HCT116 (cell line): ENCODE results near the gene CAMK2N1. TPM values are rescaled to one million over a fixed set of nuclear protein-coding genes. Genes with fewer than 3 reads are reported as not detected.

Experiments used
- ATAC-seq: fragments of 200-7000 bp; cut with Tn5 transposase; 2 replicates; pipeline ENCODE4 v1.9.1; 2020; ENCODE audit warnings: mild to moderate bottlenecking, moderate library complexity
- BruUV-seq: library from RNA; stranded (reverse); fragments of 400-500 nt; replicated peaks from 2 replicates; lab custom pipeline; 2021; lab: Mats Ljungman, UMichigan
- CTCF ChIA-PET: fragments of 300-600 bp; sonication (Branson Sonifier 250); formaldehyde crosslinking; loops from one replicate; lab custom pipeline; 2021; ENCODE audit warnings: antibody characterized with exemption; lab: Charles Lee
- POLR2A ChIA-PET: fragments of 300-600, 350-600 bp; sonication (Branson Sonifier 250); formaldehyde crosslinking; loops from one replicate; lab custom pipeline; 2021; ENCODE audit warnings: antibody characterized with exemption; lab: Charles Lee
- RAD21 ChIA-PET, 2 experiments: fragments of 300-600 bp; sonication (Branson Sonifier 250); formaldehyde crosslinking; loops; one replicate each; lab custom pipeline; 2023; ENCODE audit warnings: low total read pairs in 2 of 2; ENCODE audit not compliant: uncharacterized antibody in 2 of 2, unreplicated experiment in 2 of 2, low non-redundant PET in 1 of 2; lab: Charles Lee
- DNase-seq: peaks from one replicate; pipeline ENCODE4 v3.0.0-alpha.2; 2010; ENCODE audit warnings: low read depth, low spot score
- H2AFZ ChIP-seq: fragments of 200-600 bp; shearing (Covaris generic), sonication (generic); 2 replicates; pipeline ENCODE4 v1.6.1; 2017; ENCODE audit warnings: low read depth, mixed run types, mixed read lengths, antibody characterized with exemption, low read length; ENCODE audit not compliant: poor library complexity, severe bottlenecking
- H3K27ac ChIP-seq: 2 replicates; pipeline ENCODE4 v1.5.1; 2012; ENCODE audit warnings: low read depth, low read length
- H3K27me3 ChIP-seq: fragments of 200-600 bp; sonication (generic); 2 replicates; pipeline ENCODE4 v1.6.1; 2016; ENCODE audit warnings: mixed run types, low read length, mixed read lengths; ENCODE audit not compliant: insufficient read depth
- H3K36me3 ChIP-seq, 2 experiments: fragments of 200-500 bp in 1 of 2; fragments of 200-600 bp in 1 of 2; sonication (Bioruptor generic) in 1 of 2; sonication (generic) in 1 of 2; 2 replicates each; pipeline versions ENCODE4 v1.5.1 to v1.6.1; 2014 to 2016; ENCODE audit warnings: low read length in 2 of 2, inconsistent platforms in 1 of 2, mixed read lengths in 1 of 2, mixed run types in 1 of 2; ENCODE audit not compliant: insufficient read depth in 2 of 2, control insufficient read depth in 1 of 2
- H3K4me1 ChIP-seq, 2 experiments: fragments of 200-600 bp in 1 of 2; sonication (generic) in 1 of 2; 2 replicates each; pipeline versions ENCODE4 v1.5.1 to v1.6.1; 2012 to 2017; ENCODE audit warnings: low read length in 2 of 2, inconsistent platforms in 1 of 2, mild to moderate bottlenecking in 1 of 2, mixed read lengths in 1 of 2, mixed run types in 1 of 2, moderate library complexity in 1 of 2; ENCODE audit not compliant: insufficient read depth in 2 of 2, control insufficient read depth in 1 of 2
- H3K4me2 ChIP-seq: fragments of 200-600 bp; sonication (generic); 2 replicates; pipeline ENCODE4 v1.6.1; 2017; ENCODE audit warnings: mixed run types, low read length, mixed read lengths
- H3K4me3 ChIP-seq, 2 experiments: fragments of 200-600 bp in 1 of 2; sonication (generic) in 1 of 2; replicated peaks in 1 of 2; 2 replicates each; pipeline ENCODE4 v1.5.1; 2011 to 2016; ENCODE audit warnings: low read length in 2 of 2, control low read depth in 1 of 2, low read depth in 1 of 2, mild to moderate bottlenecking in 1 of 2, mixed read lengths in 1 of 2, mixed run types in 1 of 2
- H3K79me2 ChIP-seq: fragments of 200-600 bp; sonication (generic); 2 replicates; pipeline ENCODE4 v1.6.1; 2017; ENCODE audit warnings: mild to moderate bottlenecking, mixed run types, low read length, moderate library complexity, mixed read lengths; ENCODE audit not compliant: insufficient read depth
- H3K9ac ChIP-seq: fragments of 200-600 bp; sonication (generic); 2 replicates; pipeline ENCODE4 v1.6.1; 2016; ENCODE audit warnings: low read length, mixed read lengths
- H3K9me2 ChIP-seq: fragments of 200-600 bp; sonication (generic), shearing (Covaris generic); 2 replicates; pipeline ENCODE4 v1.6.1; 2017; ENCODE audit warnings: mixed run types, mild to moderate bottlenecking, moderate library complexity; ENCODE audit not compliant: insufficient read depth
- H3K9me3 ChIP-seq, 2 experiments: fragments of 200-500 bp in 1 of 2; fragments of 200-600 bp in 1 of 2; sonication (Bioruptor generic) in 1 of 2; sonication (generic) in 1 of 2; 2 replicates each; pipeline ENCODE4 v1.6.1; 2014 to 2017; ENCODE audit warnings: low read length in 2 of 2, mixed read lengths in 2 of 2, inconsistent platforms in 1 of 2, low read depth in 1 of 2, mild to moderate bottlenecking in 1 of 2, mixed run types in 1 of 2, moderate library complexity in 1 of 2; ENCODE audit not compliant: control insufficient read depth in 1 of 2, insufficient read depth in 1 of 2
- H4K20me1 ChIP-seq: fragments of 200-600 bp; sonication (generic), shearing (Covaris generic); 2 replicates; pipeline ENCODE4 v1.6.1; 2017; ENCODE audit warnings: mixed run types, mild to moderate bottlenecking, moderate library complexity; ENCODE audit not compliant: insufficient read depth
- CBX3 ChIP-seq: IDR thresholded peaks from 2 replicates; pipeline ENCODE4 v1.6.1; 2012; ENCODE audit warnings: low read depth
- CEBPB ChIP-seq: IDR thresholded peaks from 2 replicates; pipeline ENCODE4 v1.6.1; 2012; ENCODE audit warnings: low read depth
- CTCF ChIP-seq, 3 experiments: fragments of 200-600 bp in 1 of 3; sonication (generic) in 1 of 3; IDR thresholded peaks in 2 of 3; conservative IDR thresholded peaks in 1 of 3; 2 replicates each; pipeline ENCODE4 v1.5.1; 2012 to 2017; ENCODE audit warnings: low read depth in 2 of 3, low read length in 2 of 3, antibody characterized with exemption in 1 of 3, borderline replicate concordance in 1 of 3, control low read depth in 1 of 3, mild to moderate bottlenecking in 1 of 3, mixed read lengths in 1 of 3, mixed run types in 1 of 3, moderate library complexity in 1 of 3; ENCODE audit not compliant: insufficient read depth in 1 of 3
- EGR1 ChIP-seq: IDR thresholded peaks from 2 replicates; pipeline ENCODE4 v1.6.1; 2012; ENCODE audit warnings: low read depth
- ELF1 ChIP-seq: IDR thresholded peaks from 2 replicates; pipeline ENCODE4 v1.6.1; 2012; ENCODE audit warnings: low read depth, borderline replicate concordance
- EZH2 ChIP-seq: fragments of 200-600 bp; sonication (generic); IDR thresholded peaks from 2 replicates; pipeline ENCODE4 v1.6.1; 2017; ENCODE audit warnings: antibody characterized with exemption, mixed run types
- POLR2A ChIP-seq: IDR thresholded peaks from 2 replicates; pipeline ENCODE4 v1.7.0; 2011; ENCODE audit warnings: borderline replicate concordance; ENCODE audit not compliant: insufficient read depth, insufficient read length; ENCODE audit errors: extremely low read depth
- SIN3A ChIP-seq: IDR thresholded peaks from 2 replicates; pipeline ENCODE4 v1.6.1; 2012; ENCODE audit warnings: low read depth
- SP1 ChIP-seq: IDR thresholded peaks from 2 replicates; pipeline ENCODE4 v1.6.1; 2012; ENCODE audit warnings: low read depth
- ZNF274 ChIP-seq: fragments of 200-500 bp; sonication (Bioruptor generic); IDR thresholded peaks from 2 replicates; pipeline ENCODE4 v1.6.1; 2014; ENCODE audit warnings: mild to moderate bottlenecking, low read depth, low read length, inconsistent platforms
- intact Hi-C: fragments of 100-400 bp; cut with micrococcal nuclease; formaldehyde crosslinking; loops from 2 replicates; pipeline ENCODE4 v1.10.0; 2022
- total RNA-seq: library from RNA; stranded (reverse); gene quantifications from one replicate; pipeline ENCODE4 v1.2.1, GENCODE V29; 2021; ENCODE audit not compliant: unreplicated experiment

The CAMK2N1 gene
- total RNA-seq, 1 experiment from 2014 or later = 20.5 TPM

GRCh38 chr1:20476265-20477038 lies 9.6 kb downstream of the CAMK2N1 start:
- no peaks in the 10 kb centered on the region for H3K27me3 ChIP-seq
- CTCF ChIA-PET = no interaction called here
- RAD21 ChIA-PET = no interaction called here
- peak overlapping the region; percentile 38; the same call in 1 of the 2 replicates for H3K27ac ChIP-seq
- no peak for DNase-seq
- no peaks in the 10 kb centered on the region for H3K79me2 ChIP-seq
- intact Hi-C loops = no loop called here
- H4K20me1 ChIP-seq = no peaks in the 10 kb centered on the region
- peak overlapping the region; percentile 27 to 43 for H3K4me3 ChIP-seq
- H3K9me3 ChIP-seq = no peaks in the 10 kb centered on the region
- no peaks in the 10 kb centered on the region for H3K9me2 ChIP-seq
- TF ChIP-seq ZNF274 (no peak), CBX3 (peak; percentile 63; the same call in 1 of the 2 replicates), EGR1 (peak; percentile 73), SP1 (peak; percentile 63)
- H3K9ac ChIP-seq = peak overlapping the region; percentile 32; the same call in 1 of the 2 replicates
- peak; percentile 81 for ATAC-seq
- peak overlapping the region; percentile 29 for H2AFZ ChIP-seq
- H3K36me3 ChIP-seq = no peaks in the 10 kb centered on the region
- BruUV-seq = no TSS peak
- peaks cover 56 to 64% of the 10 kb centered on the region in 2 experiments for H3K4me1 ChIP-seq
- POLR2A ChIA-PET = no interaction called here
- peak overlapping the region; percentile 61 for H3K4me2 ChIP-seq

DNA sequence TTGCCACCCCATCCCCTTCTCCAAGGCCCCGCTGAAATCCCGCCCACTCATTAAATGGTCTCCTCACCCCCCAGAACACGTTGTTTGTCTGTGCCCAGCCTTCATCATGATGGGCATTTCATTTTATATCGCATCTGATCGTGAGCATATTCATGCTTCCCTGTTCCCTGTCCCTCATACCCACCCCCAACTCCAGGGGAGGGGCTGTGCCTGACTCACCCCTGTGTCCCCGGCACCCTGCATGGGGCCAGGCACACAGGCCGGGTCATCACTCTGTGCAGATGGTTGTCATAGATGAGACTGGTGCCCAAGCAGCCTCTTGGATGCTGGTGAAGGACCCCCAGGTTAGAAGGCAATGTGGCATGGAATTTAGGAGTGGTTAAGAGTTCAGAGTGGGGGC lies 11.0 kb downstream of the CAMK2N1 start:
- TF ChIP-seq ZNF274 (no peak), CTCF (IDR thresholded peaks at IDR 0.05 in 2 of 3, conservative IDR thresholded peaks at IDR 0.05 in 1 of 3; ENCODE audit: borderline replicate concordance in 1 of 3, insufficient read depth in 1 of 3, low read depth in 2 of 3, low read length in 2 of 3) (no peak), ELF1 (no peak), EZH2 (no peak), SIN3A (no peak), POLR2A (no peak), CEBPB (no peak), CBX3 (no peak)
- H3K9ac ChIP-seq = no peak overlapping the region
- H3K27ac ChIP-seq = no peak overlapping the region
- no peaks in the 10 kb centered on the region for H3K36me3 ChIP-seq
- no peaks in the 10 kb centered on the region for H4K20me1 ChIP-seq
- no peaks in the 10 kb centered on the region for H3K27me3 ChIP-seq
- no peaks in the 10 kb centered on the region for H3K9me3 ChIP-seq
- no peak for ATAC-seq
- no peaks in the 10 kb centered on the region for H3K79me2 ChIP-seq
- peaks cover 41 to 50% of the 10 kb centered on the region in 2 experiments for H3K4me1 ChIP-seq
- H3K9me2 ChIP-seq = no peaks in the 10 kb centered on the region
- H2AFZ ChIP-seq = no peak overlapping the region
- BruUV-seq = no TSS peak
- CTCF ChIA-PET = no interaction called here
- DNase-seq = no peak
- H3K4me3 ChIP-seq = no peak overlapping the region
- intact Hi-C loops = no loop called here
- POLR2A ChIA-PET = no interaction called here
- H3K4me2 ChIP-seq = peak overlapping the region; percentile 26; the same call in 1 of the 2 replicates
- RAD21 ChIA-PET = no interaction called here
